ENCODE results near the gene SYT12. TPM values are rescaled to one million over a fixed set of nuclear protein-coding genes. Genes with fewer than 3 reads are reported as not detected.
A peak's percentile ranks its signal among the peaks of the same experiment; 100 is the strongest.

SYT12 gene
- total RNA-seq, 1 experiment from 2014 or later: 3.1 TPM

DNA sequence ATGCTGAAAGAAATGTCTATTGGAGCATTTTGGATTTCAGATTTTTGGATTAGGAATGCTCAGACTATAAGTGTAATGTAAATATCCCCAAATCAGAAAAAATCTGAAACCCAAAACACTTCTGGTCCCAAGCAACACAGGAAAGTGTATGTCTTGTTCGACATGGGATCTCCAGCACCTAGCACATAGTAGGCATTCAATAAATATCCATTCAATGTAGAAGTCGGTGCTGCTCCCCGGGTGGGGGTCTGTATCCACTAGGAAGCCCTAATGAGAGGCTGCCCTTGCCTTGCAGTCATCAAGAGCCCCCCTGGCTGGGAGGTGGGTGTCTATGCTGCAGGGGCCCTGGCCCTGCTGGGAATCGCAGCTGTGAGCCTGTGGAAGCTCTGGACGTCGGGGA is 11.4 kb downstream of the SYT12 start:
- BruUV-seq (replicated peaks): no TSS peak
- CTCF ChIA-PET: no interaction called here
- POLR2A ChIA-PET (ENCODE audit: low non-redundant PET): no interaction called here
- no peaks in the 10 kb centered on the region for H3K36me3 ChIP-seq (ENCODE audit: insufficient read depth, low read length, poor library complexity, severe bottlenecking)
- no peaks in the 10 kb centered on the region for H3K27me3 ChIP-seq (replicated peaks; ENCODE audit: insufficient read depth, low read depth, low read length, poor library complexity)
- no peak for TF ChIP-seq EZH2 (IDR thresholded peaks at IDR 0.05; ENCODE audit: borderline replicate concordance, low read depth, low read length, poor library complexity, severe bottlenecking)
- TF ChIP-seq, protein P1, sequence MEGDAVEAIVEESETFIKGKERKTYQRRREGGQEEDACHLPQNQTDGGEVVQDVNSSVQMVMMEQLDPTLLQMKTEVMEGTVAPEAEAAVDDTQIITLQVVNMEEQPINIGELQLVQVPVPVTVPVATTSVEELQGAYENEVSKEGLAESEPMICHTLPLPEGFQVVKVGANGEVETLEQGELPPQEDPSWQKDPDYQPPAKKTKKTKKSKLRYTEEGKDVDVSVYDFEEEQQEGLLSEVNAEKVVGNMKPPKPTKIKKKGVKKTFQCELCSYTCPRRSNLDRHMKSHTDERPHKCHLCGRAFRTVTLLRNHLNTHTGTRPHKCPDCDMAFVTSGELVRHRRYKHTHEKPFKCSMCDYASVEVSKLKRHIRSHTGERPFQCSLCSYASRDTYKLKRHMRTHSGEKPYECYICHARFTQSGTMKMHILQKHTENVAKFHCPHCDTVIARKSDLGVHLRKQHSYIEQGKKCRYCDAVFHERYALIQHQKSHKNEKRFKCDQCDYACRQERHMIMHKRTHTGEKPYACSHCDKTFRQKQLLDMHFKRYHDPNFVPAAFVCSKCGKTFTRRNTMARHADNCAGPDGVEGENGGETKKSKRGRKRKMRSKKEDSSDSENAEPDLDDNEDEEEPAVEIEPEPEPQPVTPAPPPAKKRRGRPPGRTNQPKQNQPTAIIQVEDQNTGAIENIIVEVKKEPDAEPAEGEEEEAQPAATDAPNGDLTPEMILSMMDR (conservative IDR thresholded peaks at IDR 0.05; ENCODE audit: low read depth, low read length): no peak
- intact Hi-C loops (cut with micrococcal nuclease; ENCODE audit: unreplicated experiment): no loop called here
- H3K4me3 ChIP-seq (ENCODE audit: low read depth, low read length, poor library complexity, severe bottlenecking): no peak overlapping the region
- H3K9me3 ChIP-seq (ENCODE audit: low read depth, low read length, poor library complexity, severe bottlenecking): no peaks in the 10 kb centered on the region
- peak overlapping the region; percentile 41 for H3K27ac ChIP-seq (ENCODE audit: low read depth, low read length, poor library complexity, severe bottlenecking)
- DNase-seq (ENCODE audit: low spot score): no peak
- H3K4me1 ChIP-seq (ENCODE audit: insufficient read depth, low read length, poor library complexity, severe bottlenecking): peaks cover 20% of the 10 kb centered on the region

DNA sequence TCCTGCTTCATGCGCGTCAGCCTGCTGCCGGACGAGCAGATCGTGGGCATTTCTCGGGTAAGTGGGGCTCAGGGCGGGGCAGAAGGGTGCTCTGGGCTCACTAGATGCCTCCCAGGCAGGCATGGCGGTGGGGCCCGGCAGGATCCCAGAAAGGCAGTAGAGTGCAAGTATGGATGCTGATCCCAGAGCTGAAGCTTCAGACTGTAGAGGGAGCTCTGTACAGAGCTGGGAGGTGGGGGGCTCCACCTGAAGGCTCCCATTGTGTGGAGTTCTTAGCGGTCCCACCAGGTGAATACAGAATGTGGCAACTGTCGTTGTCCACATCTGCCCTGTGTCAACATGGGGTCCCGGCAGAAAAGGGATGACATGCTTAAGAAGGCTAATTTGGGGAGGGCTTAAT is 17.2 kb downstream of the SYT12 start:
- Histone ChIP-seq H3K9me3 (ENCODE audit: low read depth, low read length, poor library complexity, severe bottlenecking) (no peaks in the 10 kb centered on the region), H3K4me1 (ENCODE audit: insufficient read depth, low read length, poor library complexity, severe bottlenecking) (no peaks in the 10 kb centered on the region), H3K4me3 (ENCODE audit: low read depth, low read length, poor library complexity, severe bottlenecking) (no peak overlapping the region), H3K27ac (ENCODE audit: low read depth, low read length, poor library complexity, severe bottlenecking) (no peak overlapping the region), H3K27me3 (replicated peaks; ENCODE audit: insufficient read depth, low read depth, low read length, poor library complexity) (no peaks in the 10 kb centered on the region), H3K36me3 (ENCODE audit: insufficient read depth, low read length, poor library complexity, severe bottlenecking) (no peaks in the 10 kb centered on the region)
- intact Hi-C loops (cut with micrococcal nuclease; ENCODE audit: unreplicated experiment): no loop called here
- no TSS peak for BruUV-seq (replicated peaks)
- TF ChIP-seq, protein P1 (conservative IDR thresholded peaks at IDR 0.05; ENCODE audit: low read depth, low read length): no peak
- TF ChIP-seq EZH2 (IDR thresholded peaks at IDR 0.05; ENCODE audit: borderline replicate concordance, low read depth, low read length, poor library complexity, severe bottlenecking): no peak
- POLR2A ChIA-PET (ENCODE audit: low non-redundant PET): no interaction called here
- no peak for DNase-seq (ENCODE audit: low spot score)
- CTCF ChIA-PET: no interaction called here

GRCh38 chr11:67041602-67042001 is 18.7 kb downstream of the SYT12 start:
- Histone ChIP-seq H3K4me1 (ENCODE audit: insufficient read depth, low read length, poor library complexity, severe bottlenecking) (no peaks in the 10 kb centered on the region), H3K9me3 (ENCODE audit: low read depth, low read length, poor library complexity, severe bottlenecking) (no peaks in the 10 kb centered on the region), H3K27me3 (replicated peaks; ENCODE audit: insufficient read depth, low read depth, low read length, poor library complexity) (no peaks in the 10 kb centered on the region), H3K36me3 (ENCODE audit: insufficient read depth, low read length, poor library complexity, severe bottlenecking) (no peaks in the 10 kb centered on the region), H3K4me3 (ENCODE audit: low read depth, low read length, poor library complexity, severe bottlenecking) (no peak overlapping the region), H3K27ac (ENCODE audit: low read depth, low read length, poor library complexity, severe bottlenecking) (no peak overlapping the region)
- no peak for TF ChIP-seq EZH2 (IDR thresholded peaks at IDR 0.05; ENCODE audit: borderline replicate concordance, low read depth, low read length, poor library complexity, severe bottlenecking)
- TF ChIP-seq, protein P1 (conservative IDR thresholded peaks at IDR 0.05; ENCODE audit: low read depth, low read length): no peak
- DNase-seq (ENCODE audit: low spot score): no peak
- intact Hi-C loops (cut with micrococcal nuclease; ENCODE audit: unreplicated experiment): no loop called here
- CTCF ChIA-PET: no interaction called here
- no TSS peak for BruUV-seq (replicated peaks)
- POLR2A ChIA-PET (ENCODE audit: low non-redundant PET): no interaction called here
